Activated T-cell treated with anti-CD3 and anti-CD28 coated beads, Interleukin-2, amount 50 U/mL, for 4 hours (primary cell): Measurements from ENCODE around the gene KLHDC8A. TPM values are rescaled to one million over a fixed set of nuclear protein-coding genes. Genes with fewer than 3 reads are reported as not detected.
"Not testable (repeated sequence)": the region's sequence is repeated elsewhere in the genome, so short reads cannot be mapped to it uniquely, and the experiment has no call there.

Experiments used
- ATAC-seq, 2 donors: fragments of 200-7000 bp; cut with Tn5 transposase; one replicate each; pipeline ENCODE4 v1.10.0; 2021
- DNase-seq: peaks from one replicate; pipeline ENCODE4 v3.0.0-alpha.2; 2020
- H3K27me3 Mint-ChIP-seq: one replicate; pipeline ENCODE4 v1.8.0; 2021; ENCODE audit warnings: low read depth, mixed read lengths
- H3K36me3 Mint-ChIP-seq: one replicate; pipeline ENCODE4 v1.8.0; 2022; ENCODE audit warnings: mixed read lengths; ENCODE audit not compliant: insufficient read depth
- H3K4me1 Mint-ChIP-seq: one replicate; pipeline ENCODE4 v1.8.0; 2021; ENCODE audit warnings: low read depth, mixed read lengths
- H3K4me3 Mint-ChIP-seq: one replicate; pipeline ENCODE4 v1.8.0; 2021; ENCODE audit warnings: mild to moderate bottlenecking, moderate library complexity, mixed read lengths
- H3K9me3 Mint-ChIP-seq: one replicate; pipeline ENCODE4 v1.8.0; 2021; ENCODE audit warnings: mixed read lengths
- total RNA-seq, 3 donors: library from RNA; stranded (reverse); gene quantifications; one replicate each; pipeline ENCODE4 v1.2.1, GENCODE V29; 2021

Gene KLHDC8A
- total RNA-seq, 3 donors from 2014 or later = 0.05 TPM; not detected in 2

- Mint-ChIP-seq H3K4me3 (peak overlapping the region; percentile 11), H3K36me3 (peaks cover 37% of the 10 kb centered on the region), H3K4me1 (peaks cover 75% of the 10 kb centered on the region), H3K27me3 (no peaks in the 10 kb centered on the region), H3K9me3 (no peaks in the 10 kb centered on the region)
- DNase-seq (no peak), ATAC-seq (no peak)
Observed at GRCh38 chr1:205310976-205311704, 45.6 kb downstream of the KLHDC8A start.

GRCh38 chr1:205309741-205310140 is 47.0 kb downstream of the KLHDC8A start:
- DNase-seq (no peak), ATAC-seq (no peak)
- Mint-ChIP-seq H3K4me1 (peaks cover 70% of the 10 kb centered on the region), H3K4me3 (no peak overlapping the region), H3K36me3 (peaks cover 44% of the 10 kb centered on the region), H3K9me3 (no peaks in the 10 kb centered on the region), H3K27me3 (no peaks in the 10 kb centered on the region)

GRCh38 chr1:205306929-205307566 is 49.7 kb downstream of the KLHDC8A start:
- no peak for ATAC-seq
- no peaks in the 10 kb centered on the region for H3K9me3 Mint-ChIP-seq
- peaks cover 50% of the 10 kb centered on the region for H3K4me1 Mint-ChIP-seq
- no peak for DNase-seq
- H3K36me3 Mint-ChIP-seq = peaks cover 50% of the 10 kb centered on the region
- no peaks in the 10 kb centered on the region for H3K27me3 Mint-ChIP-seq
- H3K4me3 Mint-ChIP-seq = no peak overlapping the region

GRCh38 chr1:205304695-205305070 is 52.0 kb downstream of the KLHDC8A start:
- Mint-ChIP-seq H3K36me3 (peaks cover 33% of the 10 kb centered on the region), H3K4me1 (peaks cover 35% of the 10 kb centered on the region), H3K4me3 (no peak overlapping the region), H3K9me3 (no peaks in the 10 kb centered on the region), H3K27me3 (no peaks in the 10 kb centered on the region)
- no peak for DNase-seq
- ATAC-seq = peak in 1 of 2 donors; percentile 14

- no peak overlapping the region for H3K4me3 Mint-ChIP-seq
- H3K4me1 Mint-ChIP-seq = peaks cover 31% of the 10 kb centered on the region
- ATAC-seq (peak in 1 of 2 donors; percentile 18), DNase-seq (no peak)
- no peaks in the 10 kb centered on the region for H3K9me3 Mint-ChIP-seq
- H3K27me3 Mint-ChIP-seq = no peaks in the 10 kb centered on the region
- peaks cover 33% of the 10 kb centered on the region for H3K36me3 Mint-ChIP-seq
Observed at GRCh38 chr1:205304046-205304694, 52.6 kb downstream of the KLHDC8A start.

- H3K36me3 Mint-ChIP-seq = peaks cover 25% of the 10 kb centered on the region
Observed at GRCh38 chr1:205303247-205303888, 53.4 kb downstream of the KLHDC8A start.

GRCh38 chr1:205301842-205302588 is 54.7 kb downstream of the KLHDC8A start:
- H3K4me3 Mint-ChIP-seq = no peak overlapping the region
- ATAC-seq = no peak
- H3K9me3 Mint-ChIP-seq = no peaks in the 10 kb centered on the region
- DNase-seq = no peak
- H3K27me3 Mint-ChIP-seq = no peaks in the 10 kb centered on the region
- H3K4me1 Mint-ChIP-seq = peaks cover 43% of the 10 kb centered on the region
- peaks cover 19% of the 10 kb centered on the region for H3K36me3 Mint-ChIP-seq

More at GRCh38 chr1:205303247-205303888, 53.4 kb downstream of the KLHDC8A start:
- Mint-ChIP-seq H3K27me3 (no peaks in the 10 kb centered on the region), H3K9me3 (no peaks in the 10 kb centered on the region), H3K4me1 (peaks cover 38% of the 10 kb centered on the region), H3K4me3 (no peak overlapping the region)
- DNase-seq (no peak), ATAC-seq (no peak)

GRCh38 chr1:205301205-205301821 is 55.4 kb downstream of the KLHDC8A start:
- DNase-seq = no peak
- H3K36me3 Mint-ChIP-seq = peaks cover 15% of the 10 kb centered on the region
- no peak overlapping the region for H3K4me3 Mint-ChIP-seq
- H3K4me1 Mint-ChIP-seq = peaks cover 45% of the 10 kb centered on the region
- no peak for ATAC-seq
- no peaks in the 10 kb centered on the region for H3K27me3 Mint-ChIP-seq
- H3K9me3 Mint-ChIP-seq = no peaks in the 10 kb centered on the region

- no peaks in the 10 kb centered on the region for H3K27me3 Mint-ChIP-seq
- H3K36me3 Mint-ChIP-seq = peaks cover 12% of the 10 kb centered on the region
- no peaks in the 10 kb centered on the region for H3K9me3 Mint-ChIP-seq
- peaks cover 53% of the 10 kb centered on the region for H3K4me1 Mint-ChIP-seq
- no peak for ATAC-seq
- no peak for DNase-seq
- no peak overlapping the region for H3K4me3 Mint-ChIP-seq
Observed at GRCh38 chr1:205300149-205300548, 56.6 kb downstream of the KLHDC8A start.

- no peaks in the 10 kb centered on the region for H3K27me3 Mint-ChIP-seq
- peaks cover 5% of the 10 kb centered on the region for H3K36me3 Mint-ChIP-seq
- ATAC-seq (no peak), DNase-seq (no peak)
- H3K9me3 Mint-ChIP-seq = no peaks in the 10 kb centered on the region
- H3K4me1 Mint-ChIP-seq = peaks cover 59% of the 10 kb centered on the region
- H3K4me3 Mint-ChIP-seq = no peak overlapping the region
Observed at GRCh38 chr1:205298191-205298994, 58.3 kb downstream of the KLHDC8A start.

GRCh38 chr1:205297546-205298177 is 59.1 kb downstream of the KLHDC8A start:
- H3K4me1 Mint-ChIP-seq = peaks cover 65% of the 10 kb centered on the region
- DNase-seq, ATAC-seq, H3K9me3 Mint-ChIP-seq, H3K36me3 Mint-ChIP-seq, H3K4me3 Mint-ChIP-seq, H3K27me3 Mint-ChIP-seq: not testable (repeated sequence)

GRCh38 chr1:205296154-205296553 is 60.6 kb downstream of the KLHDC8A start:
- H3K27me3 Mint-ChIP-seq = no peaks in the 10 kb centered on the region
- DNase-seq (no peak), ATAC-seq (peak in 1 of 2 donors; percentile 33)
- no peak overlapping the region for H3K4me3 Mint-ChIP-seq
- no peaks in the 10 kb centered on the region for H3K9me3 Mint-ChIP-seq
- H3K4me1 Mint-ChIP-seq = peaks cover 68% of the 10 kb centered on the region
- H3K36me3 Mint-ChIP-seq = no peaks in the 10 kb centered on the region
